Frontal cortex (tissue), 4 donors: ENCODE data around the gene ABCC3. TPM values are rescaled to one million over a fixed set of nuclear protein-coding genes. Genes with fewer than 3 reads are reported as not detected.
A peak's percentile ranks its signal among the peaks of the same experiment; 100 is the strongest.

Source experiments
- DNase-seq, 2 donors: peaks; one replicate each; pipeline ENCODE4 v3.0.0; 2012; ENCODE audit warnings: low spot score in 2 of 2
- FAIRE-seq: peaks from 2 replicates; lab custom pipeline; 2012; peaks lifted over from hg19 to GRCh38; lab: Jason Lieb, UNC
- total RNA-seq: library from RNA; depleted of rRNA; stranded (reverse); fragments of >200 nt; gene quantifications from one replicate; pipeline ENCODE4 v1.2.3, GENCODE V29; 2014
- donor health status: control.
- donor health status: control.
- donor health status: control.

The ABCC3 gene
- total RNA-seq, 1 donor from 2014 or later: not detected

- FAIRE-seq (no peak), DNase-seq (no peak)
These were observed 6.7 kb downstream of the ABCC3 start for GRCh38 chr17:50641357-50641756.

DNA sequence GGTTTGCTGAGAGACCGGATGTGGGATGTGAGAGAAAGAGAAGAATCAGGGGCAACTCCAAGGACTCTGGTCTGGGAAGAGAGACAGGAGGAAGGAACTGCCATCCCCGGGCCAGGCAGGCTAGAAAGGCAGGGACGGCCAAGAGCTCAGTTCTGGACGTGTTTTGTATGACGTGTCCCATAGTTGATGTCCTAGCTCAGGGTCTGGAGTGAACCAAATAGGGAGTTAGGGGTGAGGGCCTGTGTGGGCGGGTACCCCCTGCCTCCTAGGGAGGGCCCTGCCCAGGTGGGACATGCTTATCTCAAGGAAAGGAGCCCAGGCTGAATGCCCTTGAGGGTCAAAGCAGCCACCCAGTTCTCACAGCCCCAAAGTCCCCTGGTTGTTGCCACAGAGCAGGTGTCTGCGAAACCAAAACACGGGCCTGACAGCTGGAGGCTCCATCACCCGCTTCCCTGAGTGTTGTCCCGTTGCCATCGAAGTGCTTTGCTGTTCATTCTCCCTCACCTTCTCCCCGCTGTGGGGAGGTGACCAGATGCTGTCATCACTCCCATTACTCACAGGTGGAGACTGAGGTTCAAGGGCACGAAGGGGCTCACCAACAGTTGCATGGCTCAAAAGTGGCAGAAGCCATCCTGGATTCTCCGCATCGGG is 7.5 kb downstream of the ABCC3 start:
- DNase-seq (no peak), FAIRE-seq (no peak)

DNA sequence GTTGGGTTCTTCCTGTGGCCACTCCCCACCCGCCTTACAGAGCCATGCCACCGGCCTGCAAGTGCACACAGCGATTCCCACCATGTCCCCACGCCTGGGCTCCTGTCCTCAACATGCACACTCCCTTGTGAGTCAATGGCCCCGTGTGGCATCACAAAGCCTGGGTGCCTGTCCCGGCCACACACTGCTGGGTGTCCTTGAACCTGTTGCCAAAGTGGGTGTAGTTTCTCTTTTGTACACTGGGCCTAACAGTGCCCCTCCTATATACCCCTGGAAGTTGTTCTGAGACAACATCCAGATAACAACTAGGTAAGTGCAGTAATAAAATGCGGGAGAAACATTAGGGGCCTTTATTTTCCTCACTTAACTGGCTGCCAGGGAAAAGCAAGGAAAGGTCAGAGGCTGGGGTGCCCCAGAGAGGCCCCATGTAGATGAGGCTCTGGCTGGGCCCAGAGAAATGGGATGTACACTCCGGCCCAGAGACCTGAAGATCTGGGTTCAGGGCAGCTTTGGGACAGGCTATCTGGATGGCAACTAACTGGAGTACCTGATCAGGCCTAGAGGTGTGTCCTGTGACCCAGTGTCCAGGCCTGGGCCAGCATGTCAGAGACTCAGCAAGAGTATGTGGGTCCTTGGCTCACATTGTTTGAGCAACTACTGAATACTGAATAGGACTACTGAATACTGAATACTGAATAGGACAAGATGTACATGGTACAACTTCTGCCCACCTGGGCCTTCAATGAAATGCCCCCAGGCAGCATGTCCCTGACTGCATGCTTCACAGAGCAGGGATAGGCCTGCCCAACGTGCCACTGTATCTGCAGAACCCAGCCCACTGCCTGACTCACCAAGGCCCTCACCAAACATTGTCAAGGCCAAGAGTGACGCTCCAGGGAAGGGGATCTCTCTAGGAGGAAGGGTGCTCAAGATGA is 8.3 kb downstream of the ABCC3 start:
- DNase-seq (no peak), FAIRE-seq (no peak)

- FAIRE-seq (no peak), DNase-seq (no peak)
These were observed 11.3 kb downstream of the ABCC3 start for GRCh38 chr17:50645748-50646682.

- FAIRE-seq: no peak
- DNase-seq: no peak
These were observed 12.5 kb downstream of the ABCC3 start for GRCh38 chr17:50647187-50647586.

DNA sequence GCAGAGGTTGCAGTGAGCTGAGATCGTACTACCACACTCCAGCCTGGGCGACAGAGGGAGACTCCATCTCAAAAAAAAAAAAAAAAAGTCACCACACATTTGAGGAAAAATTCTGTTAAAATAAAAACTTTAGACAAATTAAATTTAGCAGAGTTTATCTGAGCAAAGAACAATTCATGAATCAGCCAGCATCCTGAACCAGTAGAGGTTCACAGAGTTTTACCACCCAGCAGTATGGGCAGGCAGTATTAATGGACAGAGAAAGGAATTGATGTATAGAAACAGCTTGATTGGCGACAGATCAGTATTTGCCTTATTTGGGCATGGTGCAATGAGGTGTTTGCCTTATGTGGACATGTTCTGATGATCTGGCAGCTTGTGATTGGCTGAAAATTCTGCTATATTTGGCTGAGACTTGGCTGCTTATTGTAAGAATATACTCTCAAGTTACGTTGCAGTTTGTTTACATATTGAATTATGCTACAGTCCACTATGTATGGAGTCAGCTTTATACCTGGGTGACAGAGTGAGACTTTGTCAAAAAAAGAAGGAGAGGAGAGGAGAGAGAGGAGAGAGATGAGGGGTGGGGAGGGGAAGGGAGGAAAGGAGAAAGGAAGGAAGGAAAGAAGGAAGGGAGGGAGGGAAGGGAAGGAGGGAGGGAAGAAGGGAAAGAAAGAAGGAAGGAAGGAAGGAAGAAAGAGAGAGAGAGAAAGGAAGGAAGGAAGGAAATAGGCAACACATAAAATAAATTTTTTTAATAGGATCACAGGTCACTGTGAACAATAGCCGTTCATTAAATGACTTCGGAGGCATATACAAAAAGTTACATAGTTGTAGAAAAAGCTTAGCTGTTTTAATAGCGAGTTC is 14.6 kb downstream of the ABCC3 start:
- no peak for FAIRE-seq
- no peak for DNase-seq

DNA sequence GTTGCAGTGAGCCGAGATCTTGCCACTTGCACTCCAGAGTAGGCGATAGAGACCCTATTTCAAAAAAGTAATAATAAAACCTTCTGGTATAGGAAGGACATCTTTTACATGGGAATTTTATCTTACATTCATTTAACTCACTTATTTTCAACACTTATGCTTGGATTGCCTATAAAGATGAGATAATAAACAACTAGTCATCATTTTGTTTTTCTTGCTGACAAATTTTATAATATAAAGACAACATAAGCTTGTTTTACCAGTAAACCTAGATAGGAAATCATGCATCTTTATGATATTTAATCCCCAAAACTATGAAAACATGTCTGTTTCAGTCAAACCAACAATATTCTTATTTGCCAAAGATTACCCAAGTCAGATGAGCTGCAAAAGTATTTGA is 17.0 kb downstream of the ABCC3 start:
- FAIRE-seq (no peak), DNase-seq (no peak)

DNA sequence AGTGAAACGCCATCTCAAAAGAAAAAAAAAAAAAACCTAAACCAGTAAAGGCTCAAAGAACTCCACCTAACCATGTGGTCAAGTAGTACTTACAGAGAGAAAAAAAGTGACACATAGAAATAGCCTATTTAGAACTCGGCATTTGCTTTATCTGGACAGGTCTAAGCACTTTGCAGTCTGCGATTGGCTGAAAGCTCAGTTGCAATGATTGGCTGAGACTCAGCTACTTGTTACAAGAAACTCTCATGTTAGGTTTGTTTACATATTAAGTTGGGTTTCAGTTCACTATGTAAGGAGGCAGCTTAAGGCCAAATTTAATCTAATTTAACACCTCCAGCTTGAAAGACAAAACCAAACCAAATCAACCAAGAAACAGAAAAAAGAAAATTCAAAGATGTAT is 19.1 kb downstream of the ABCC3 start:
- DNase-seq: no peak
- no peak for FAIRE-seq

DNA sequence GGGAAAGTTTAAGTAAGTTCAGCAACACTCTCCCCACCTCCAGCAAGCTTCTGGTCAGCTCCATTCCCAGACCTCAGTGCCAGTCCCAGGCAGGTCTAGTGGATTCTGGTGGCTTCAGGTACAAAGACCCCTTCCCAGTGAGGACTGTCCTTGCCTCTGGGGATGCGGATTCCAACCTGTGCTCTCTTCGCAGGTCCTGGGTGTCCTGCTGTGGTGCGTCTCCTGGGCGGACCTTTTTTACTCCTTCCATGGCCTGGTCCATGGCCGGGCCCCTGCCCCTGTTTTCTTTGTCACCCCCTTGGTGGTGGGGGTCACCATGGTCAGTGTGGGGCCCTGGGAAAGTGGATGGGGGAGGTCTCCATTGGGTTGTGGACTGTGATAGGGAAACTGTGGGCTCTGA is 21.8 kb downstream of the ABCC3 start:
- DNase-seq (no peak), FAIRE-seq (no peak)

GRCh38 chr17:50657054-50657453 is 22.4 kb downstream of the ABCC3 start:
- DNase-seq: no peak
- FAIRE-seq: no peak

- DNase-seq (no peak), FAIRE-seq (no peak)
These were observed 22.9 kb downstream of the ABCC3 start for GRCh38 chr17:50657627-50658026.

GRCh38 chr17:50658616-50659015 is 23.9 kb downstream of the ABCC3 start:
- FAIRE-seq (no peak), DNase-seq (no peak)

GRCh38 chr17:50659179-50659578 is 24.5 kb downstream of the ABCC3 start:
- DNase-seq: no peak
- no peak for FAIRE-seq

DNA sequence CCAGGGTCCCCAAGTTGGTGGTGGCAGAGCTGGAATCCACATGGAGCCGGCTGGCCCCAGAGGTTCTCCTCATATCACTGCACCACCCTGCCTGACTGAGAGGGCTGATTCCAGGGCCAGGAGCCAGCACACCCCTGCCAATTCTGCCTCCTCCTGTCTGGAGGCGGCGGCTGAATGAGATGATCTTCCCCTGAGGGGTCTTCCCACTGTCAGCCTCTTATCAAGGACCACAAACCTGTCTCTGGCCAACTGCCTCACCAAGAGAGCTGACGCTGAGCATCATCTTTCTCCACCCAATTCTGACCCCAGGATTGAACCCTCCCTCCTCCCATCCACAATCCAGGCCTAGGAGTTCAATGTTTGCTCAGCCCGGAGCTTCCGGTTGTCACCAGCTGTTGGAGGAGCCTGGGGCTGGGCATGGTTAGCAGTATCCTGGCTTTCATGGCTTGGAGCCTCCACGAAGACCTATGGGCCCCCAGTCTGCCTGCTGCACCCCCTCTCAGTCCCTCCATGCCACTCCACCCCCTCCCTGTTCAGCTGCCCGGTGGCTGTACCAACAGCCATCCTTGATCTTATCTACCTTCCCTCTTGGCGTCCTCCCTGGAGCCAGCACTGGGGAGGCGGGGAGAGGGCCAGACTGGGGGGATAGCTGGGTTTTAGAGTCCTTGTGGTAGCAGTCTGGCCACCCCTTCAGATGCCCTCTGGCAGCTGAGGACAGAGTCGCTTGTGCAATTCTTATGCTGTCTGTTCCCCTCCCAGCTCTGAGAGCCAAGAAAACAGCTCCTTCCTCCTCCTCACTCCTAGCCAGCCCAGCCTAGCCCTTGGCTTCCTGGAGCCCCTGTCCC is 25.6 kb downstream of the ABCC3 start:
- no peak for DNase-seq
- no peak for FAIRE-seq

- FAIRE-seq (no peak), DNase-seq (no peak)
These were observed 26.2 kb downstream of the ABCC3 start for GRCh38 chr17:50660887-50661345.

DNA sequence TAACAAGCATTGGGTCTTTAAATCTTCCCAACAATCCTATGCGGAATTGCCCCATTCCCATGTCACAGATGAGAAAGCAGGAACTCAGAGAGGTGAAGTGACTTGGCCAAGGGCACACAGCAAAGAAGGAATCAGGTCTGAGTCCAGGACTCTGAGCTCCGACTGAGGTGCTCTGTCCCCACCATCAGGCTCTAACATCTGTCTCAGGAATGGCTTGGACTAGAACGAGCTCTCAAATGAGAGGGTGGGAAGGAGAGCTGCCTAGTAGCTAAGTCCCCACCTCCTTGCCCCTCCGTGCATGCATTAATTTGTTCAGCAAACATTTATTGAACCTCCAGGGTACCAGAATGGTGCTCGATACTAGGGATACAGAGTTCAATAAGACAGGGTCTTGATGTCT is 26.7 kb downstream of the ABCC3 start:
- DNase-seq (no peak), FAIRE-seq (no peak)

GRCh38 chr17:50661795-50662391 is 27.2 kb downstream of the ABCC3 start:
- FAIRE-seq: no peak

DNA sequence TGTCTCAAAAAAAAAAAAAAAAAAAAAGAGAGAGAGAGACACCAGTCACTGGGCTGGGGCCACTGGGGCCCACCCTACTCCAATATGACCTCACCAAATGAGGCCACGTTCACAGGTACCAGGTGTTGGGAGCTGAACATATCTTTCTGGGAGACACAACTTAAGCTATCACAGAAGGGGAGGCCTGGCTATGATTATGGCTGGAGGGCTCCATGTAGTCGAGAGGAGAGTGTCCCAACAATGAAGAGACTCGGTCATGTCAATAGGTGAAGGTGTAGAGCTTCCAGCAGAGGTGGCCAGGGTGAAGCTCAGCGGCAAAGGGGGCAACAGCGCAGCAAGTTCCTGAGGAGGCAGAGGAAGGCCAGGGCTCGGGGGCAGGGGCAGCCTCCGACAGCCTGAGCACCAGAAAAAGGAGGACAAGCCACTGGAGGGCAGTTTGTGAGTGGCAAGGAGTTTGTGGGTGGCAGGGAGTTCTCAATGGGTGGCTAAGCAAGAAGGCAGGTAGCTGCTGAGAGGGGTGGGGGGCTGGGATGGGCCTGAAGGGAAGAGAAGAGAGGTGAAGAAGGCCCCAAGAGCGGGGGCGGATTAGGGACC is 28.0 kb downstream of the ABCC3 start:
- DNase-seq (no peak), FAIRE-seq (no peak)

More at GRCh38 chr17:50661795-50662391, 27.2 kb downstream of the ABCC3 start:
- peak in 1 of 2 donors; percentile 64 for DNase-seq
